ENCODE results near the gene ANKRD24. TPM values are rescaled to one million over a fixed set of nuclear protein-coding genes. Genes with fewer than 3 reads are reported as not detected.

The ANKRD24 gene
- total RNA-seq, 1 experiment from 2014 or later = 0.76 TPM

GRCh38 chr19:4266253-4267000 lies 83.9 kb downstream of the ANKRD24 start:
- BruUV-seq (replicated peaks) = no TSS peak

GRCh38 chr19:4267101-4267900 lies 84.8 kb downstream of the ANKRD24 start:
- Mint-ChIP-seq H3K27me3 (ENCODE audit: unreplicated experiment) (no peaks in the 10 kb centered on the region), H3K4me1 (ENCODE audit: low read depth, unreplicated experiment) (no peaks in the 10 kb centered on the region), H3K9me3 (ENCODE audit: low read depth, unreplicated experiment) (no peaks in the 10 kb centered on the region), H3K27ac (ENCODE audit: unreplicated experiment) (no peak overlapping the region), H3K4me3 (ENCODE audit: low read depth, unreplicated experiment) (no peak overlapping the region), H3K36me3 (ENCODE audit: insufficient read depth, unreplicated experiment) (peaks cover 30% of the 10 kb centered on the region)
- intact Hi-C loops (cut with micrococcal nuclease; ENCODE audit: unreplicated experiment) = loop anchor here (2.0 kb wide), 1 partner anchor 86 kb away; no protein-coding TSS in a partner anchor
- CTCF ChIA-PET = interaction anchor here (0.7 to 2.1 kb wide), 12 partner anchors 10 to 342 kb away, joined by 3 to 39 read pairs (median 3); partner anchors contain the start of genes CHAF1A, MPND, STAP2 and YJU2
- TF ChIP-seq CTCF (IDR thresholded peaks at IDR 0.05; ENCODE audit: unreplicated experiment) = peak; percentile 57
- DNase-seq = peak; percentile 55
- no TSS peak for BruUV-seq (replicated peaks)

More at GRCh38 chr19:4266253-4267000, 83.9 kb downstream of the ANKRD24 start:
- CTCF ChIA-PET = interaction anchor here (0.7 to 2.1 kb wide), 11 partner anchors 11 to 259 kb away, joined by 3 to 39 read pairs (median 4); partner anchors contain the start of genes CHAF1A, MPND, STAP2 and YJU2
- no peak for TF ChIP-seq CTCF (IDR thresholded peaks at IDR 0.05; ENCODE audit: unreplicated experiment)
- Mint-ChIP-seq H3K27me3 (ENCODE audit: unreplicated experiment) (no peaks in the 10 kb centered on the region), H3K4me3 (ENCODE audit: low read depth, unreplicated experiment) (no peak overlapping the region), H3K4me1 (ENCODE audit: low read depth, unreplicated experiment) (no peaks in the 10 kb centered on the region), H3K27ac (ENCODE audit: unreplicated experiment) (no peak overlapping the region), H3K36me3 (ENCODE audit: insufficient read depth, unreplicated experiment) (peaks cover 38% of the 10 kb centered on the region), H3K9me3 (ENCODE audit: low read depth, unreplicated experiment) (no peaks in the 10 kb centered on the region)
- intact Hi-C loops (cut with micrococcal nuclease; ENCODE audit: unreplicated experiment) = loop anchor here (2.0 kb wide), 1 partner anchor 86 kb away; no protein-coding TSS in a partner anchor
- DNase-seq = no peak

GRCh38 chr19:4267901-4268815 lies 85.7 kb downstream of the ANKRD24 start:
- intact Hi-C loops (cut with micrococcal nuclease; ENCODE audit: unreplicated experiment) = loop anchor here (2.0 kb wide), 1 partner anchor 85 kb away; no protein-coding TSS in a partner anchor
- CTCF ChIA-PET = interaction anchor here (0.7 to 2.1 kb wide), 6 partner anchors 68 to 341 kb away, joined by 3 to 39 read pairs (median 5); partner anchors contain the start of gene CHAF1A
- no peak for DNase-seq
- Mint-ChIP-seq H3K4me3 (ENCODE audit: low read depth, unreplicated experiment) (no peak overlapping the region), H3K9me3 (ENCODE audit: low read depth, unreplicated experiment) (no peaks in the 10 kb centered on the region), H3K36me3 (ENCODE audit: insufficient read depth, unreplicated experiment) (peaks cover 30% of the 10 kb centered on the region), H3K4me1 (ENCODE audit: low read depth, unreplicated experiment) (no peaks in the 10 kb centered on the region), H3K27ac (ENCODE audit: unreplicated experiment) (no peak overlapping the region), H3K27me3 (ENCODE audit: unreplicated experiment) (no peaks in the 10 kb centered on the region)
- BruUV-seq (replicated peaks) = no TSS peak
- peak; percentile 39 for TF ChIP-seq CTCF (IDR thresholded peaks at IDR 0.05; ENCODE audit: unreplicated experiment)
